Liver (tissue), 4 donors: ENCODE measurements around the gene PGD. TPM values are rescaled to one million over a fixed set of nuclear protein-coding genes. Genes with fewer than 3 reads are reported as not detected.

Experiments used
- polyA plus RNA-seq, 2 donors: library from polyadenylated mRNA; stranded (reverse) in 1 of 2; unstranded in 1 of 2; fragments of 200-250 nt in 1 of 2; fragments of >200 nt in 1 of 2; fragmentation: Nextera tagmentation in 1 of 2; extraction: Ambion mirVana in 1 of 2; gene quantifications; one replicate each; pipeline versions ENCODE4 v1.2.1 to v1.2.3, GENCODE V29; 2013 to 2015
- total RNA-seq, 2 donors: library from RNA; depleted of rRNA; stranded (reverse); fragments of >200 nt; gene quantifications; one replicate each; pipeline ENCODE4 v1.2.3, GENCODE V29; 2014
- donor health status: healthy.
- donor health status: healthy.
- donor health status: healthy.

The PGD gene
- total and polyA plus RNA-seq, 4 donors: 45.9 to 112 (median 70.7) TPM

Other genes with a start within 250 kb of the PGD start
- gene KIF1B, start 188.5 kb upstream of the PGD start, total RNA-seq: 10 to 100 TPM in 1 of 2 donors, 1 to 10 TPM in 1; 8.8 to 40.9 TPM
- gene KIF1B, start 188.5 kb upstream of the PGD start, polyA plus RNA-seq: 1 to 10 TPM; 8.4 to 8.9 TPM
- 1 to 10 TPM; 4.4 to 5.4 TPM for gene CENPS, start 31.4 kb downstream of the PGD start, total RNA-seq
- gene CENPS, start 31.4 kb downstream of the PGD start, polyA plus RNA-seq: 1 to 10 TPM; 9.4 to 9.8 TPM
- under 1 TPM; 0.08 to 0.28 TPM for gene CORT, start 51.0 kb downstream of the PGD start, total RNA-seq
- gene CORT, start 51.0 kb downstream of the PGD start, polyA plus RNA-seq: under 1 TPM; 0.05 to 0.18 TPM
- gene DFFA, start 73.5 kb downstream of the PGD start, total RNA-seq: 10 to 100 TPM; 10.6 to 20.0 TPM
- gene DFFA, start 73.5 kb downstream of the PGD start, polyA plus RNA-seq: 10 to 100 TPM; 11.5 to 17.1 TPM
- gene PEX14, start 75.9 kb downstream of the PGD start, total RNA-seq: 10 to 100 TPM in 1 of 2 donors, 1 to 10 TPM in 1; 7.1 to 11.5 TPM
- 10 to 100 TPM; 11.9 to 16.1 TPM for gene PEX14, start 75.9 kb downstream of the PGD start, polyA plus RNA-seq